GM23248 (cell line): ENCODE data around the gene FAM234B. TPM values are rescaled to one million over a fixed set of nuclear protein-coding genes. Genes with fewer than 3 reads are reported as not detected.

Experiments
- DNase-seq: peaks from one replicate; pipeline ENCODE4 v3.0.0-alpha.2; 2015
- H2AFZ ChIP-seq: fragments of 200-600 bp; sonication (generic); 2 replicates; pipeline ENCODE4 v1.6.1; 2016; ENCODE audit warnings: antibody characterized with exemption
- H3F3A ChIP-seq: fragments of 200-600 bp; sonication (generic); 2 replicates; pipeline ENCODE4 v1.6.1; 2016; ENCODE audit warnings: mild to moderate bottlenecking, antibody characterized with exemption, mixed run types; ENCODE audit not compliant: insufficient read depth
- H3K27ac ChIP-seq: fragments of 200-600 bp; sonication (generic); 2 replicates; pipeline ENCODE4 v1.5.1; 2016; ENCODE audit warnings: mild to moderate bottlenecking
- H3K27me3 ChIP-seq: fragments of 200-600 bp; sonication (generic); replicated peaks from 2 replicates; pipeline ENCODE4 v1.6.1; 2016; ENCODE audit warnings: mild to moderate bottlenecking; ENCODE audit not compliant: insufficient read depth
- H3K36me3 ChIP-seq: fragments of 200-600 bp; sonication (generic); 2 replicates; pipeline ENCODE4 v1.6.1; 2016; ENCODE audit warnings: low read depth, mild to moderate bottlenecking
- H3K4me1 ChIP-seq: fragments of 200-600 bp; sonication (generic); 2 replicates; pipeline ENCODE4 v1.6.1; 2016; ENCODE audit warnings: mild to moderate bottlenecking; ENCODE audit not compliant: insufficient read depth
- H3K4me2 ChIP-seq: fragments of 200-600 bp; sonication (generic); one replicate; pipeline ENCODE4 v1.6.1; 2016; ENCODE audit warnings: mild to moderate bottlenecking; ENCODE audit not compliant: unreplicated experiment
- H3K4me3 ChIP-seq: fragments of 200-600 bp; sonication (generic); 2 replicates; pipeline ENCODE4 v1.5.1; 2016; ENCODE audit warnings: mild to moderate bottlenecking
- H3K79me2 ChIP-seq: fragments of 200-600 bp; sonication (generic); 2 replicates; pipeline ENCODE4 v1.6.1; 2016; ENCODE audit warnings: mild to moderate bottlenecking; ENCODE audit not compliant: insufficient read depth
- H3K9ac ChIP-seq: fragments of 200-600 bp; sonication (generic); 2 replicates; pipeline ENCODE4 v1.6.1; 2016; ENCODE audit warnings: mild to moderate bottlenecking
- H3K9me2 ChIP-seq: fragments of 200-600 bp; sonication (generic); 2 replicates; pipeline ENCODE4 v1.6.1; 2016; ENCODE audit warnings: mixed run types, mild to moderate bottlenecking, moderate library complexity; ENCODE audit not compliant: insufficient read depth
- H3K9me3 ChIP-seq: fragments of 200-600 bp; sonication (generic); one replicate; pipeline ENCODE4 v1.6.1; 2017; ENCODE audit warnings: low read depth
- H4K20me1 ChIP-seq: fragments of 200-600 bp; sonication (generic); 2 replicates; pipeline ENCODE4 v1.6.0; 2016; ENCODE audit not compliant: insufficient read depth
- EZH2 ChIP-seq: fragments of 200-600 bp; sonication (generic); IDR thresholded peaks from 2 replicates; pipeline ENCODE4 v1.6.1; 2018; ENCODE audit warnings: antibody characterized with exemption, mild to moderate bottlenecking; ENCODE audit not compliant: insufficient read depth, poor library complexity, severe bottlenecking
- EZH2phosphoT487 ChIP-seq: fragments of 200-600 bp; sonication (generic); IDR thresholded peaks from 2 replicates; pipeline ENCODE4 v1.6.1; 2018; ENCODE audit warnings: antibody characterized with exemption, moderate library complexity, mild to moderate bottlenecking, low read depth; ENCODE audit not compliant: insufficient read depth
- WGBS, 2 experiments: methylation state at CpG; one replicate each; pipeline ENCODE4 v1.1.6; 2015 to 2017; ENCODE audit warnings: low lambda C conversion rate in 2 of 2, low coverage in 1 of 2; ENCODE audit errors: missing lambda C conversion rate in 2 of 2; 5-methylcytosine and 5-hydroxymethylcytosine counted together
- in situ Hi-C: fragments of 300-500 bp; cut with MboI; formaldehyde crosslinking; loops from 2 replicates; pipeline ENCODE4 v1.15.0; 2020
- polyA plus RNA-seq: library from polyadenylated mRNA; unstranded; fragments of >200 nt; fragmentation: Nextera tagmentation; extraction: Ambion mirVana; gene quantifications from 2 replicates; pipeline ENCODE4 v1.2.1, GENCODE V29; 2016
- total RNA-seq: library from RNA; depleted of rRNA; stranded (reverse); fragments of >200 nt; shearing (Covaris generic); gene quantifications from 2 replicates; pipeline ENCODE4 v1.2.3, GENCODE V29; 2014

The FAM234B gene
- total and polyA plus RNA-seq, 2 experiments from 2014 or later = 5.0 to 5.1 TPM

DNA sequence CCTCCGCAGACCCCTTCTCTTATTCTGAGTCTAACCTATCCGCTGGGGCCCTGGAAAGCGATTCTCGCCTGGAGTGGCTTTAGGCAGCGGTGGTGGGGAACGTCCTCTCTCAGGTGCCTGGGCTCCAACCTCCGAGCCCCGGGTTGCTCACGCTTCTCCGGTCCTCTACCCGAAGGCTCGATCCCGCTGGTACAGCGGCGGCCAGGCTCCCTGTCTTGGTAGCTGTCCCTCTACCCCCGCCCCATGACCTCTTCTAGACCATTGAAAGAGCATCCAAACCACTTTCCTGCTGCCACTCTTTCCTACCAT is 43.6 kb upstream of the FAM234B start:
- in situ Hi-C loops = no loop called here

DNA sequence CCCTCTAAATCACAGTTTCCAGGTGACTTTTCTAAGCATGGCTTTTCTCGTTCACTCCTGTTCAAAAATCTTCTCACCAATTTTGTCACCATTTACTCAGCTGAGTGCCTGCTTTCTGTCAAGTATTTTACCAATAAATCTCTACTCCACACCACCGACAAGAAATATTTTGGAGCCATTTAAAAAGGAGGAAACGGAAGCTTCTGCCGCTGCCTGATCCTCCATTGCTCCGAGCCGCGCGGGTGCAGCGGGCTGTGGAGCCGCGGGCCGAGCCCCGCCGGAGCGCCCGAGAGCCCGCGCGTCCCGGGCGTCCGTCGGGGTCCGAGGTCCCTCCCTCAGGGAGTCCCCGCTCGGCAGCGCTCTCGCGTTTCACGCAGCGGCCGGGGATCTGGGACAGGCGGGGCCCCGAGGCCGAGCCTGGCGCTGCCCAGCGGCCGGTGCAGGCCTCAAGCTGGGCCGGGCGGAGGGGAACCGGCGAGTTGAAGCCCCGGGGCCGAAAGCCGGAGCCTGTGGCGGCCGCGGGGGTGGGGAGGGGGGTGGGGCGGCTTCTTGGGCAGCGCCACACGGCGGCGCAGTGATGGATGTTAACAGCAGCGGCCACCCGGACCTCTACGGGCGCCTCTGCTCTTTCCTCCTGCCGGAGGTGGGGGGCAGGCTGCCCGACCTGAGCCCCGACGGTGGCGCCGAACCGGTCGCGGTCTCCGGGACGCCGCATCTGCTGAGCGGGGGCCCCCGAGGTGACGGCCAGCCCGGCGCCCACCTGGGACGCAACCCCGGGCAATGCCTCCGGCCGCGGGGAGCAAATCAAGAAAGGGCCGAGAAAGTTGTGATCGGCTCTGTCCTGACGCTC is 43.0 kb upstream of the FAM234B start:
- in situ Hi-C loops = no loop called here
- Histone ChIP-seq H3K4me1 (peaks cover 23% of the 10 kb centered on the region), H3K4me2 (peak overlapping the region; percentile 91), H3K9me2 (no peaks in the 10 kb centered on the region), H3K79me2 (peaks cover 39% of the 10 kb centered on the region), H3K4me3 (peak overlapping the region; percentile 87), H3K27me3 (no peaks in the 10 kb centered on the region), H2AFZ (peak overlapping the region; percentile 90), H3K9ac (peak overlapping the region; percentile 85), H3K9me3 (no peaks in the 10 kb centered on the region), H4K20me1 (no peaks in the 10 kb centered on the region), H3K27ac (peak overlapping the region; percentile 84), H3F3A (peaks cover 16% of the 10 kb centered on the region), H3K36me3 (no peaks in the 10 kb centered on the region)
- 1 to 2% methylated on average over 41 to 82 of the region's 82 CpGs for WGBS, 2 experiments
- DNase-seq = peak; percentile 83
- no peak for TF ChIP-seq EZH2

More for the DNA sequence above, 43.6 kb upstream of the FAM234B start:
- peak overlapping the region; percentile 91 for H3K4me2 ChIP-seq
- H4K20me1 ChIP-seq = no peaks in the 10 kb centered on the region
- peak overlapping the region; percentile 90 for H2AFZ ChIP-seq
- no peak for TF ChIP-seq EZH2
- TF ChIP-seq EZH2phosphoT487 = no peak
- H3K27ac ChIP-seq = peak overlapping the region; percentile 84
- peaks cover 45% of the 10 kb centered on the region for H3K79me2 ChIP-seq
- 1% methylated on average over 16 of the region's 16 CpGs for WGBS, 2 experiments
- peak; percentile 67 for DNase-seq
- no peaks in the 10 kb centered on the region for H3K27me3 ChIP-seq
- H3K4me1 ChIP-seq = peaks cover 23% of the 10 kb centered on the region
- no peaks in the 10 kb centered on the region for H3K9me3 ChIP-seq
- no peaks in the 10 kb centered on the region for H3K36me3 ChIP-seq
- peak overlapping the region; percentile 87 for H3K4me3 ChIP-seq
- H3F3A ChIP-seq = peaks cover 16% of the 10 kb centered on the region
- H3K9me2 ChIP-seq = no peaks in the 10 kb centered on the region
- peak overlapping the region; percentile 85 for H3K9ac ChIP-seq

DNA sequence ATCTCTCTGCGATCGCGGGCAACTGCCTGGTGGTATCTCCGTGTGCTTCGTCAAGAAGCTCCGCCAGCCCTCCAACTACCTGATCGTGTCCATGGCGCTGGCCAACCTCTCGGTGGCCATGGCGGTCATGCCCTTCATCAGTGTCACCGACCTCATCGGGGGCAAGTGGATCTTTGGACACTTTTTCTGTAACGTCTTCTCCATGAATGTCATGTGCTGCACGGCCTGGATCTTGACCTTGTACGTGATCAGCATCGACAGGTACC is 42.5 kb upstream of the FAM234B start:
- Histone ChIP-seq H4K20me1 (no peaks in the 10 kb centered on the region), H3K4me3 (peak overlapping the region; percentile 87), H3K9me2 (no peaks in the 10 kb centered on the region), H3K9me3 (no peaks in the 10 kb centered on the region), H3K27ac (peak overlapping the region; percentile 84), H3K36me3 (no peaks in the 10 kb centered on the region), H3K79me2 (peaks cover 34% of the 10 kb centered on the region), H3K27me3 (no peaks in the 10 kb centered on the region), H3K4me2 (peak overlapping the region; percentile 91), H3F3A (peaks cover 16% of the 10 kb centered on the region), H3K9ac (peak overlapping the region; percentile 85), H3K4me1 (peaks cover 23% of the 10 kb centered on the region), H2AFZ (peak overlapping the region; percentile 90)
- TF ChIP-seq EZH2phosphoT487 (no peak), EZH2 (no peak)
- in situ Hi-C loops = no loop called here
- WGBS, 2 experiments = 47 to 49% methylated on average over 16 of the region's 16 CpGs
- DNase-seq = no peak

DNA sequence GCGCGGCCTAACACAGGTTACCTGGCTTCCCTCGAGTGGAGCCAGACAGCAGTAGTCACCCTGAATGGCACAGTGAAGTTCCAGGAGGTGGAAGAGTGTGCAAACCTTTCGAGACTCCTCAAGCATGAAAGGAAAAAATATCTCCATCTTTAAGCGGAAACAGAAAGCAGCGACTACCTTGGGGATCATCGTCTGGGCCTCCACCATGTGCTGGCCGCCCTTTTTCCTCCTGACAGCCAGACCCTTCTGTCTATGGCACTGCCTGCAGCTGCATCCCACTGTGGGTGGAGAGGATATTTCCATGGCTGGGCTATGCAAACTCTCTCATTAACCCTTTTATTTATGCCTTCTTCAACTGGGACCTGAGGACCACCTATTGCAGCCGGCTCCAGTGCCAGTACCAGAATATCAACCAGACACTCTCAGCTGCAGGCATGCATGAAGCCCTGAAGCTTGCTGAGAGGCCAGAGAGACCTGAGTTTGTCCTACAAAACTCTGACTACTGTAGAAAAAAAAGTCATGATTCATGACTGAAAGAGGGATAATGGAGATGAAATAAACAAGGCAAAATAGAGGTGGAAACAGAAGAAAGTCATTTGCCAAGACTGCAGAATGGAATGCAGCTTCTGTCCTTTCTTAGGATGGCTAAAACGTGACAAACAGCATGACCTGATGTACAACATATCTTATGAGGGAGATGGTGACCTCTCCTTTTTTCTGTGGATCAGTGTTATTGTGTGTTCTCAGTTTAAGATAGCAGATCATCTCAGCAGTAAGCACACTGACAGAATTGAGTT is 41.7 kb upstream of the FAM234B start:
- Histone ChIP-seq H3K79me2 (peaks cover 26% of the 10 kb centered on the region), H3K4me2 (peak overlapping the region; percentile 56), H3K36me3 (no peaks in the 10 kb centered on the region), H2AFZ (no peak overlapping the region; the same call in 1 of the 2 replicates), H3K4me1 (peaks cover 23% of the 10 kb centered on the region), H3F3A (peaks cover 16% of the 10 kb centered on the region), H4K20me1 (no peaks in the 10 kb centered on the region), H3K27me3 (no peaks in the 10 kb centered on the region), H3K27ac (no peak overlapping the region; the same call in 1 of the 2 replicates), H3K9ac (no peak overlapping the region), H3K9me3 (no peaks in the 10 kb centered on the region), H3K9me2 (no peaks in the 10 kb centered on the region), H3K4me3 (peak overlapping the region; percentile 87)
- TF ChIP-seq EZH2 = no peak
- TF ChIP-seq EZH2phosphoT487 = no peak
- peak; percentile 39 for DNase-seq
- in situ Hi-C loops = no loop called here
- WGBS, 2 experiments = 89 to 90% methylated on average over 10 of the region's 10 CpGs
